GM21737 (cell line): ENCODE results near the gene SDC1.

Experiments used
- ATAC-seq: cut with Tn5 transposase; IDR thresholded peaks from one replicate; pipeline ENCODE4 v1.9.1; 2021; ENCODE audit warnings: mild to moderate bottlenecking, moderate library complexity; ENCODE audit not compliant: unreplicated experiment

The SDC1 gene

DNA sequence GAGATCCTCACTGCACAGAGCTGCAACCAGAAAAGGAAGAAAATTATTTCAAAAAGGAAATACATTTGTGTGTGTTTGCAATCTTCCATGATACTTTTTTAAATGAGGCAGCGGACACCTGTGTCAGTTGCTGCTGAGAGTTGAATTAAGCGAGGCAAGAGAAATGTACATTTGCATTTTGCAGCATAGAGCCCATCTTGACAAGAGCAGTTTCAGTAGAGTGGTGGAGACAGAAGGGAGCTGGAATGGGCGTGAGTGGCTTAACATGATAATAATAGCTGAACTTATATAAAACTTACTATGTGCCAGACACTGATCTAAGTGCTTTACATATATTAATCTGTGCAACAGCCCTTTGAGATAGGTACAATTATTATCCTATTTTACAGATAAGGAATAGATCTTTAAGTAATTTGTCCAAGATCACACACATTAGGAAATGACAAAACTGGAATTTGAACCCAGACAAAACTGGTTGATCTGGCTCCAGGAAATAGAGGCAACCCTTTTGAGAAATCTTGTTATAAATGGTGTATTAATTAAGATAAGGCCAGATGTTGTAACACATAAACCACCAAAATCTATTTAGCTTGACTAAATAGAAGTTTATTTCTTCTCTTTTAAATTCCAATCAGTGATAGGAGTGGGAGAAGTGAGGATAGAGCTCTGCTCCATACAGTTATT, 68.7 kb downstream of the SDC1 start:
- ATAC-seq, result no peak

DNA sequence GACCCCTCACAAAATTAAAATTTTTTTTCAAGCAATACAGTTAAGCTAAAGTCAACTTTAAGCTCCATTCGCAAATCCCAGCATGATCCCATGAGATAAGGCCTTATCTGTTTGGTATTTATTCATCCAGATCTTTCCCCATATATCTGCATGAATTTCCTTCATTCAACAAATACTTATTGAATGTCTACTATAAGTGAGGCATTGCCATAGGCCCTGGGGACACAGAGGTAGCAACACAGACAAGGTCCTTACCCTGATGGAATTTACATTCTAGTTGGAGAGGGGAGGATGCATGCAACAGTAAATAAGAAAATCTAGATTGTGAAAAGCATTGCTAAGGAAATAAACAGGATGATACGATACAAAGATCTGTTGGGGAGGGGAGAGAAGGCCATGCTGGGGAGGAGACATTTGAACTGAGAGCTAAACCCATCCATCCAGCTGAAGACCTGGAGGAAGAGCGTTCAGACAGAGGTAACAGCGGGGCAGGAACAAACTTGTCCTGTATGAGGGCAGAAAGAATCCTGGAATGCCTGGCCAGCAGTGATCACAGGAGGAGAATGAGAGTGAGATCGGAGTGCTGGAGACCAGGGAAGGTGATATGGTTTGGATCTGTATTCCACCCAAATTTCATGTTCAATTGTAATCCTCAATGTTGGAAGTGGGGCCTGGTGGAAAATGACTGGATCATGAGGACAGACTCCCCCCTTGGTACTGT, 71.6 kb downstream of the SDC1 start:
- ATAC-seq, result no peak

DNA sequence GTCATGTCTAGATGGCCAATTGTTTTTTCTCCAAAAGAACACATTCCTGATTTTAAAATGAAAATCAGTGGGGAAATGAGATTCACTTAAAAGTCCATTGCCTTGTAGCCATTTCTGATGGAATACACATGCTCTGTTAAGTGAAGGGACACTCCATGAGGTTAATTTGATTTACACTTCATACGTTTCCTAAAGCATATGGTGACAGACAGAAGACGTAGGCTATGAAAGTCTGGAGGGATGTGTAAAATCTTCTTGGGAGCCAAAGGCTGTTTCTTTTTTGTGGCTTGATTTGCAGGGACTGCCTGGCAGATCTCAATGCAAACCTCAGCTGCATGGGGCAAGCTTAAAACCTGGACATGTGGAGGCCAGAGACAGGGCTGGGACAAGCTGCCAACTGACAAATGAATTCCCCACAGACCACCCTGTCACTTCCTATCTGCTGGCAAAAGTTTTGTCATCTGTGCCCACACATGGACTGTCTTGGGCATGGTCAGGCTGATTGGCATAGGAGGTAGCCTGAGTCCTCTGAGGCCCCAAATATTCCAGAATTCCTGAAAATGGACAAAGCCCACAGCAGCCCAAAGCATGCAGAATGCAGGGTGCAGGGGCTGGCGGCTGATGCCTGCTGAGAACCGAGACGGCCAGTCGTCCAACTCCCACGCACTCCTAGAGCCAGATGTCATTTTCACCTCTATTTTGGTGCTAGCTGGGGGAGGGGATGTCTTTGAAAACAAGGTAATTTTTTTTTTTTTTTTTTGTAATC, 73.9 kb downstream of the SDC1 start:
- ATAC-seq, result peak; percentile 58
